Adipocyte (in vitro differentiated cells): ENCODE data around the gene WDR87.

Source experiments
- DNase-seq: peaks from one replicate; pipeline ENCODE4 v3.0.0-alpha.2; 2015; ENCODE audit warnings: low read depth
- H3K27me3 ChIP-seq: replicated peaks from 2 replicates; pipeline ENCODE4 v1.7.0; 2013; ENCODE audit warnings: mild to moderate bottlenecking, low read length, moderate library complexity; ENCODE audit not compliant: control insufficient read depth, insufficient read depth
- H3K36me3 ChIP-seq: 2 replicates; pipeline ENCODE4 v1.7.0; 2013; ENCODE audit warnings: low read length, mild to moderate bottlenecking, moderate library complexity; ENCODE audit not compliant: control insufficient read depth, insufficient read depth, severe bottlenecking
- H3K4me1 ChIP-seq: 2 replicates; pipeline ENCODE4 v1.7.0; 2013; ENCODE audit warnings: mild to moderate bottlenecking, low read length, moderate library complexity; ENCODE audit not compliant: control insufficient read depth, insufficient read depth
- H3K4me3 ChIP-seq: 2 replicates; pipeline ENCODE4 v1.7.0; 2013; ENCODE audit warnings: mild to moderate bottlenecking, low read length, moderate library complexity
- H3K9ac ChIP-seq: 2 replicates; pipeline ENCODE4 v1.7.0; 2013; ENCODE audit warnings: mild to moderate bottlenecking, low read length, moderate library complexity
- H3K9me3 ChIP-seq: 2 replicates; pipeline ENCODE4 v1.7.0; 2013; ENCODE audit warnings: mild to moderate bottlenecking, low read length, moderate library complexity; ENCODE audit not compliant: control insufficient read depth

WDR87 gene

GRCh38 chr19:37906869-37907734 lies 708 bp upstream of the WDR87 start, which contains the start of gene SIPA1L3:
TSS of gene SIPA1L3 (plus strand) at chr19:37907208. CDS start at chr19:38081566, 174,358 bp downstream.
- Histone ChIP-seq H3K4me1 (peaks cover 8% of the 10 kb centered on the region), H3K9me3 (no peaks in the 10 kb centered on the region), H3K4me3 (peak within 1 kb of the TSS; percentile 92), H3K36me3 (no peaks in the 10 kb centered on the region), H3K9ac (peak within 1 kb of the TSS; percentile 85), H3K27me3 (no peaks in the 10 kb centered on the region)
- peak; percentile 99 for DNase-seq

- no peak for DNase-seq
- H3K27me3 ChIP-seq = no peaks in the 10 kb centered on the region
- peaks cover 6% of the 10 kb centered on the region for H3K4me1 ChIP-seq
- no peaks in the 10 kb centered on the region for H3K36me3 ChIP-seq
- no peak overlapping the region for H3K9ac ChIP-seq
- H3K4me3 ChIP-seq = no peak overlapping the region
- H3K9me3 ChIP-seq = no peaks in the 10 kb centered on the region
Observed at GRCh38 chr19:37903096-37903495, 3.3 kb downstream of the WDR87 start.

GRCh38 chr19:37902668-37903067 lies 3.7 kb downstream of the WDR87 start:
- Histone ChIP-seq H3K9me3 (no peaks in the 10 kb centered on the region), H3K36me3 (no peaks in the 10 kb centered on the region), H3K4me1 (peaks cover 2% of the 10 kb centered on the region), H3K9ac (no peak overlapping the region), H3K4me3 (no peak overlapping the region), H3K27me3 (no peaks in the 10 kb centered on the region)
- DNase-seq = peak; percentile 93

DNA sequence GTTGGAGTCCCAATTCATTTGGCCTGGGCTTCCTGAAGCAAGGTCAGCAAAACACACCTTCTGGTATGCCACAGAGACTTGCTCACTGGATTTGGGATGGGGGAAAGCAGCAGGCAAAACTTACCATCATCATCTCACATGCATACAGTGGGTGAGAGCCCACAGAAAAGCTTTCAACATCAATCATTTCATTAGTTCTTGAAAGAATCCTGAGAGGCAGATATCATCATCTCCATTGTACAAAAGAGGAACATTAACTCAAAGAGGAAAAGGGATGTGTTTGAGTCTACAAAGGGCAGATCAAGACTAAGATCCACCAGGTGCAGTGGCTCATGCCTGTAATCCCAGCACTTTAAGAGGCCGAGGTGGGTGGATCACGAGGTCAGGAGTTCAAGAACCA lies 6.4 kb downstream of the WDR87 start:
- Histone ChIP-seq H3K4me1 (no peaks in the 10 kb centered on the region), H3K9me3 (no peaks in the 10 kb centered on the region), H3K27me3 (peaks cover 4% of the 10 kb centered on the region), H3K36me3 (no peaks in the 10 kb centered on the region), H3K9ac (no peak overlapping the region), H3K4me3 (no peak overlapping the region)
- no peak for DNase-seq

- no peak for DNase-seq
- no peaks in the 10 kb centered on the region for H3K36me3 ChIP-seq
- no peak overlapping the region for H3K9ac ChIP-seq
- H3K27me3 ChIP-seq = peaks cover 9% of the 10 kb centered on the region
- no peaks in the 10 kb centered on the region for H3K9me3 ChIP-seq
- no peak overlapping the region for H3K4me3 ChIP-seq
- H3K4me1 ChIP-seq = no peaks in the 10 kb centered on the region
Observed at GRCh38 chr19:37899453-37899852, 6.9 kb downstream of the WDR87 start.

GRCh38 chr19:37896180-37896579 lies 10.2 kb downstream of the WDR87 start:
- no peaks in the 10 kb centered on the region for H3K4me1 ChIP-seq
- no peaks in the 10 kb centered on the region for H3K9me3 ChIP-seq
- H3K4me3 ChIP-seq = no peak overlapping the region
- no peak for DNase-seq
- H3K9ac ChIP-seq = no peak overlapping the region
- peaks cover 24% of the 10 kb centered on the region for H3K27me3 ChIP-seq
- H3K36me3 ChIP-seq = no peaks in the 10 kb centered on the region

GRCh38 chr19:37893845-37894575 lies 12.4 kb downstream of the WDR87 start:
- Histone ChIP-seq H3K9me3 (peaks cover 4% of the 10 kb centered on the region), H3K4me3 (no peak overlapping the region), H3K9ac (no peak overlapping the region), H3K4me1 (no peaks in the 10 kb centered on the region), H3K36me3 (no peaks in the 10 kb centered on the region), H3K27me3 (peaks cover 24% of the 10 kb centered on the region)
- DNase-seq = no peak

- peaks cover 5% of the 10 kb centered on the region for H3K27me3 ChIP-seq
- peaks cover 53% of the 10 kb centered on the region for H3K9me3 ChIP-seq
- no peak overlapping the region for H3K4me3 ChIP-seq
- DNase-seq = no peak
- no peaks in the 10 kb centered on the region for H3K36me3 ChIP-seq
- no peak overlapping the region for H3K9ac ChIP-seq
- no peaks in the 10 kb centered on the region for H3K4me1 ChIP-seq
Observed at GRCh38 chr19:37886571-37886970, 19.8 kb downstream of the WDR87 start.

- Histone ChIP-seq H3K4me3 (no peak overlapping the region), H3K9ac (no peak overlapping the region), H3K9me3 (peaks cover 54% of the 10 kb centered on the region), H3K27me3 (peaks cover 5% of the 10 kb centered on the region), H3K36me3 (no peaks in the 10 kb centered on the region), H3K4me1 (no peaks in the 10 kb centered on the region)
- no peak for DNase-seq
Observed at GRCh38 chr19:37885392-37885791, 21.0 kb downstream of the WDR87 start.

- H3K4me1 ChIP-seq = no peaks in the 10 kb centered on the region
- no peaks in the 10 kb centered on the region for H3K27me3 ChIP-seq
- DNase-seq = no peak
- no peak overlapping the region for H3K9ac ChIP-seq
- H3K36me3 ChIP-seq = no peaks in the 10 kb centered on the region
- peaks cover 6% of the 10 kb centered on the region for H3K9me3 ChIP-seq
- no peak overlapping the region for H3K4me3 ChIP-seq
Observed at GRCh38 chr19:37877147-37877546, 29.2 kb downstream of the WDR87 start.

- no peaks in the 10 kb centered on the region for H3K4me1 ChIP-seq
- DNase-seq = no peak
- H3K9me3 ChIP-seq = no peaks in the 10 kb centered on the region
- no peak overlapping the region for H3K4me3 ChIP-seq
- no peaks in the 10 kb centered on the region for H3K27me3 ChIP-seq
- H3K36me3 ChIP-seq = no peaks in the 10 kb centered on the region
- H3K9ac ChIP-seq = no peak overlapping the region
Observed at GRCh38 chr19:37876032-37876431, 30.4 kb downstream of the WDR87 start.
